HG02571 (cell line): ENCODE results near the gene NUDT3.
"Not testable (repeated sequence)": the region's sequence is repeated elsewhere in the genome, so short reads cannot be mapped to it uniquely, and the experiment has no call there.

ENCODE experiments used
- ATAC-seq: cut with Tn5 transposase; IDR thresholded peaks from one replicate; pipeline ENCODE4 v1.9.1; 2021; ENCODE audit warnings: mild to moderate bottlenecking, moderate library complexity; ENCODE audit not compliant: unreplicated experiment

NUDT3 gene

DNA sequence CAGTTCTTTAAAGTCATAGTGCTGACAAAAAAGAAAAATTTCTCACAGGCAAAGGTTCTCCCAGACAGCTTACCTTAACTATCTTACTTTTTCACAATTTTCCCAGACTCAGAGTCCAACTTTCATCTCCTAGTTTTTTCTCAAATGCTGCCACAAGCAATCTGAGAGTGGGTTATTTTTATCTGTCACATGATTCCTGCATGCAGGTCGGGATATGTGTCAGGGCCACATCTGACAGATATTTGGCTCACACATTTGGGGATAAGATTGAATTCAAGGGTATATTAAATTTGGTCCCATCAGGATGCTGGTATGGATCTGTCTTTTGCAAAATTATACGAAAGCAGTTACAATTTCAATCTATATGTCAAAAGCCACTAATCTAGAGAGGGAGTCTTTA lies 93.5 kb downstream of the NUDT3 start:
- ATAC-seq, result no peak

- peak; percentile 71 for ATAC-seq
Measured at GRCh38 chr6:34295721-34296120, 96.7 kb downstream of the NUDT3 start.

DNA sequence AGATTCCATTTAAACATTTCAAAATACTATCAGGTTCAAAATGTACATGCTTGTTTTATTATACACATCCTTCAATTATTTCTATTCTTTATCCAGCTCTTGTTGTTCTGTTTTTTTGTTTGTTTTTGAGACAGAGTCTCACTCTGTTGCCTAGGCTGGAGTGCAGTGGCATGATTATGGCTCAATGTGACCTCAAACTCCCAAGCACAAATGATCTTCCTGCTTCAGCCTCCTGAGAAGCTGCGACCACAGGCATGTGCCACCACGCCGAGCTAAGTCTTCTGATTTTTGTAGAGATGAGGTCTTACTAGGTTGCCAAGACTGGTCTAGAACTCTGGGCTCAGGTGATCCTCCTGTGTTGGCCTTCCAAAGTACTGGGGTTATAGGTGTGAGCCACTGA lies 99.5 kb downstream of the NUDT3 start:
- ATAC-seq, result no peak

- ATAC-seq, result no peak
Measured at GRCh38 chr6:34289137-34289536, 103.3 kb downstream of the NUDT3 start.

- ATAC-seq, result no peak
Measured at GRCh38 chr6:34288581-34288980, 103.9 kb downstream of the NUDT3 start.

- ATAC-seq, result no peak
Measured at GRCh38 chr6:34285448-34286164, 106.9 kb downstream of the NUDT3 start.

- no peak for ATAC-seq
Measured at GRCh38 chr6:34284563-34285447, 107.7 kb downstream of the NUDT3 start.

DNA sequence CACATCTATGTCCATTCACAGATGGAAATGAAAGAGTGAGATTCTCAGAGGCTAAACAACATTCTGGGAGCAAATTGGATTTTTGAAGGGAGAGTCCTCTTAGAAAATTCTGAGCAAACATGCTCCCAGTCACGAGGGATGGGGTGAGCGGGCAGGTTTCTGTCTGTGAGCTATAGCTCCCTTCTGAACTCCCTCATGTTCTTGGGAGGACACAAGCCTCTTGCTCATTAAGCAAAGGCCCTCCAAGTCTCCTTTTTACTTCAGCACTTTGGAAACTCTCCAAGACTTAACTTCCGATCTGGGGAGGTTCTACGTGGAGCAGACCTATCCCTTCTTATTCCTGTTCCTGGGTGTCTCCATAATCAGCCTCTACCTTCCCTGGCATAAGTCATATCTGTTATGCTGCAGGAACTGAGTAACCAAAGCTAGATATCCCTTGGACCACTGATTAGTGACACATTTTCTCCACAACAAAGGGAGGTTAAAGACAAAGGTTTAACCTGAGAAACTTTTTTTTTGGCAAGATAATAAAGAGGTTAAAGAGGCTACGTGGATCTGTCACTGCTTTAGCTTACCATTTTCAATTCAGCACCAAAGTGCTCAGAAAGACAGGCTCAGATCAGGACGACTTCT lies 110.7 kb downstream of the NUDT3 start:
- no peak for ATAC-seq

GRCh38 chr6:34280216-34280615 lies 112.3 kb downstream of the NUDT3 start:
- ATAC-seq, result no peak

- no peak for ATAC-seq
Measured at GRCh38 chr6:34278833-34279232, 113.6 kb downstream of the NUDT3 start.

DNA sequence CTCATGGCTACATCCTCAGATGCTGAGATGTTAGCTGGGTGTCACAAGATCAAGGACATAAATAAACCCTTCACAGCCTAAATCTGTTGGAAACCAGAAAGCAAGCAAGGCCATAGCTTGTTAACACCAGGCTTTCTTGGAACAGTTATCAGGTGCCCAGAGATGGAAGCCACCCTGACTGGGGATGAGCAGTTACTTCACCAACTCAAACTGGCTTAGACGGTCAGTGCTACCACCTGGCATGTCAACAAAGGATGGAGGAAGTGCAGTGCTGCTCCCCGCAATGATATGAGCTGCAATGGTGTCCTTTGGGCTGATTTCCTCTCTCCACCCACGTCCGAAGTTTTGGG lies 114.7 kb downstream of the NUDT3 start:
- ATAC-seq, result no peak

- ATAC-seq, result no peak
Measured at GRCh38 chr6:34276881-34277762, 115.3 kb downstream of the NUDT3 start.

DNA sequence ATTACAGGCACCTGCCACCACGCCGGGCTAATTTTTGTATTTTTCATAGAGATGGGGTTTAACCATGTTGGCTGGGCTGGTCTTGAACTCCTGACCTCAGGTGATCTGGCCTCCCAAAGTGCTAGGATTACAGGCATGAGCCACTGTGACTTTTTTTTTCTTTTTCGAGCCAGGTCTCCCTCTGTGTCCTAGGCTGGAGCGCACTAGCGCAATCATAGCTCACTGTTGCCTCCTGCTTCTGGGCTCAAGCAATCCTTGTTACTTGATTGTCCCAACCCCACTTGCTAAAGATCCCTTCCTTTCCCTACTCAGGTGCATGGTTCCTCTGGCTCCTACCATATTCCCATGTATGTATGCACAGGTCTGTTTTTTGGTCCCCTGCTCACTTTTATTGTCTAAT lies 116.3 kb downstream of the NUDT3 start:
- ATAC-seq, result no peak

DNA sequence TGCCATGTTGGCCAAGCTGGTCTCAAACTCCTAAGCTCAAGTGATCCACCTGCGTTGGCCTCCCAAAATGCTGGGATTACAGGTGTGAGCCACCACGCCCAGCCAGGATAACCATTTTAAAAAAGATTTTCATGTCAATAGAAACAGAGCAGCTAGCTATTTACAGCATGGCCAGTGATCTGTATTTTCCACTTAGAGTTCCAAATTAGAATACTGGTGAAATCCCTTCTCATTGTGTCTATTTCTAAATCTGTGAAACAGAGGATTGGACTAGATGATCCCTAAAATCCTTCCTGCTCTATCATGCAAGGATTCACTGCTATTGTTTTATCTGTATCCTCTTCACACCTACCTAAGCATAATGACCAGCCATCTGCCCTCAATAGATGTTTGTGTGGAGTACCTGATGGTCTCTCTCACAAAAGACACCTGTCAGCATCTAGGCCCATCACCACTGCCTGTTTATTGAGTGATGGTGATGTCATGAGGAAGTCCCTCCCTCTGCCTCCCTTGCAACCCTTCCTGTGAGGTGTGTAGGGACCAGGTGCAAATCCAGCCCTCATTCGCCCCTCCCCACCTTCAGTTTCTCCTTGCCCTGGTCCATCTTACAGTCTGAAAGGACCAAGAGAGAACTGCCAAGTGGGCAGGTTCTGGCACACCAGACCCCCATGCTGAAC lies 117.2 kb downstream of the NUDT3 start:
- no peak for ATAC-seq

DNA sequence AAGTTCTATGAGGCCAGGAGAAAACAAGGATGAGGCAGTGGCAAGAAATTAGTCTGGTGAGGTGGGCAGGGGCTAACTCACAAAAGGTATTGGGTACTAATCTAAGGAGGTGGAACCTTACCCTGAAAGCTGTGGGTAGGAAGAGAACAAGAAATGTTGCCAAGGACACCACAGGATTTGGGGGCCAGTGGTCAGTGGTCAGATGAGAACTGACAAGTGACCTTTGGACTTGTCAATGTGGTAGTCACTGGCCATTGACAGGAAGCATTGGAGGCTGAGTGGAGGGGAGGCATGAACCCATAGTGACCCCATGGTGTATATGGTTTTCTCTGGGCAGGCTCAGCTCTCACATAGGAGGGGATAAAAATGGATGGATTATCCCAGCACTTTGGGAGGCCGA lies 118.3 kb downstream of the NUDT3 start:
- no peak for ATAC-seq

GRCh38 chr6:34273242-34273805 lies 119.1 kb downstream of the NUDT3 start:
- ATAC-seq, result no peak

- ATAC-seq, result no peak
Measured at GRCh38 chr6:34272013-34272926, 120.2 kb downstream of the NUDT3 start.

GRCh38 chr6:34269658-34270341 lies 122.7 kb downstream of the NUDT3 start:
- ATAC-seq, result not testable (repeated sequence)
